GM12874 (cell line): Measurements from ENCODE around the gene TEX47.

Experiments used
- CTCF ChIP-seq: IDR thresholded peaks from 2 replicates; pipeline ENCODE4 v1.5.1; 2011; ENCODE audit warnings: low read depth, mild to moderate bottlenecking, control low read depth, low read length, moderate library complexity; ENCODE audit not compliant: insufficient read depth

The TEX47 gene

GRCh38 chr7:88801046-88801445 lies 5.5 kb upstream of the TEX47 start:
- no peak for TF ChIP-seq CTCF

GRCh38 chr7:88792361-88792760 lies 3.2 kb downstream of the TEX47 start:
- no peak for TF ChIP-seq CTCF

DNA sequence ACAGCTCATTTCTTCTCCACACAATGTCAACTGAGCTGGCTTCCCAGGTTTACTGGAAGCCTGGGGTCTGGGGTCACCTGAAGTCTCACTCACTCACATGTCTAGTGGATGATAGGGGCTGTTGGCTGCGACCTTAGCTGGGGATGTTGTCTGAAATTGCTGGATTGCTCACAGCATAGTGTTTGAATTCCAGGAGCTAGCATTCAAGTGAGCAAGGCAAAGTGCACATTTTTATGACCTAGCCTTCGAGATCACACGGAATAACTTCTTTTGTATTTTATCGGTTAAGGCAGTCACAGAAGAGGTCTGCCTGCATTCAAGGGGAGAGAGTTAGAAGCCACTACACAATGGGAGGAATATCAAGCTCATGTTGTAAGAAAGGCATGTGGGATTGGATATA lies 3.6 kb downstream of the TEX47 start:
- no peak for TF ChIP-seq CTCF

- TF ChIP-seq CTCF = no peak
Measured at GRCh38 chr7:88789480-88790064, 6.0 kb downstream of the TEX47 start.

GRCh38 chr7:88787777-88788176 lies 7.8 kb downstream of the TEX47 start:
- TF ChIP-seq CTCF = no peak

DNA sequence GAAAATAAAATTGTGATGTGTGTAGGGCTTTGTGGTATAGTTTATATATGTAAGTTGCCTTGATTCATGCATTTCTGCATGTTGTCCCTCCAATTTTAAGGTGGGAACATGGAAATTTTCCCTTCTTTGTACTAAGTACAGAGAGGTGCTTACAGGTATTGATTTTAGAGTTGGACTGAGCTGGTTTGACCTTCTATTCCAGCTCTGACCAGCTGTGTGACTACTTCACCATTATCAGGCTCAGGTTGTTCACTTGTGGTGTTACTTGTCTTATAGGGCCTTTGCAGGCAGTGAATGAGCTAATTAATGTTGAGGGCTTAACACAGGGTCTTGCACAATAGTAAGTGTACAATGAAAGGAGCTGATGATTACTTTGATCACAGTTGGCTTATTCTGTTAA lies 19.7 kb downstream of the TEX47 start:
- TF ChIP-seq CTCF = no peak

DNA sequence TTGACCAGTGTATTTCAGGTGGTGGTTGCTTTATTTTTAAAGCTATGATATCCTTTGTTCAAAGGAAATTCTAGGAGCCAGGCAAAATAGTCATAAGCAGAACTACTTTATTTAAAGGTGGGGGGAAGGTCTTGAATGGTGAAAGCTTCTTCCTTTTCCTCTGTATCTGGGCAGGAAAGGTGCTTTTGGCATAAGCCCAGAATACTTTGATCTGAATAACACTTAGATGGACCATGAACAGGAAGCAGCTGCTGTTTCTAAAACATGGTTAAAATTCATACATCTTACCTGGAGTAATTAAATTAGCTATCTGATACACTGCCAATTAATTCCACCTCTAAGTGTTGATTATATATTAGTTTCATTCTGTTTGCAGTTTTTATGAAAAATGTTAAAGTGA lies 22.8 kb downstream of the TEX47 start:
- no peak for TF ChIP-seq CTCF
